Muscle of leg (tissue), 11 donors: ENCODE data around the gene RIOK2. TPM values are rescaled to one million over a fixed set of nuclear protein-coding genes. Genes with fewer than 3 reads are reported as not detected.
"Not testable (repeated sequence)": the region's sequence is repeated elsewhere in the genome, so short reads cannot be mapped to it uniquely, and the experiment has no call there.

Source experiments
- DNase-seq: peaks from one replicate; pipeline ENCODE4 v3.0.0; 2013
- H3K27ac ChIP-seq: one replicate; pipeline ENCODE4 v1.5.1; 2013; ENCODE audit warnings: mild to moderate bottlenecking, low read length, control low read depth
- H3K27me3 ChIP-seq: one replicate; pipeline ENCODE4 v1.6.1; 2013; ENCODE audit warnings: low read length; ENCODE audit not compliant: control insufficient read depth, insufficient read depth
- H3K36me3 ChIP-seq: one replicate; pipeline ENCODE4 v1.6.1; 2013; ENCODE audit warnings: low read length; ENCODE audit not compliant: control insufficient read depth, insufficient read depth
- H3K4me1 ChIP-seq: one replicate; pipeline ENCODE4 v1.6.1; 2013; ENCODE audit warnings: low read length; ENCODE audit not compliant: control insufficient read depth, insufficient read depth
- H3K4me3 ChIP-seq: one replicate; pipeline ENCODE4 v1.5.1; 2013; ENCODE audit warnings: low read length, control low read depth
- H3K9me3 ChIP-seq: replicated peaks from 2 replicates; pipeline ENCODE4 v1.6.1; 2013; ENCODE audit warnings: low read depth, low read length; ENCODE audit not compliant: control insufficient read depth
- WGBS: methylation state at CpG from one replicate; pipeline ENCODE4 v1.1.5; 2013; ENCODE audit warnings: missing lambda C conversion rate; ENCODE audit not compliant: insufficient coverage; 5-methylcytosine and 5-hydroxymethylcytosine counted together
- polyA plus RNA-seq, 8 donors: library from polyadenylated mRNA; unstranded; fragments of 120-200 nt; gene quantifications; one replicate each; pipeline versions ENCODE4 v1.2.1 to v1.2.3, GENCODE V29; 2013; ENCODE audit warnings: inconsistent platforms in 1 of 8, low replicate concordance in 1 of 8; ENCODE audit not compliant: insufficient read length in 8 of 8, insufficient read depth in 1 of 8
- total RNA-seq: library from RNA; stranded (reverse); fragments of 120-200 nt; gene quantifications from one replicate; pipeline ENCODE4 v1.2.4, GENCODE V29; 2013

The RIOK2 gene
- total and polyA plus RNA-seq, 9 donors = 25.6 to 40.0 (median 33.0) TPM

- H3K4me1 ChIP-seq = no peaks in the 10 kb centered on the region
- no peak for DNase-seq
- no peaks in the 10 kb centered on the region for H3K27me3 ChIP-seq
- no peak overlapping the region for H3K27ac ChIP-seq
- no peaks in the 10 kb centered on the region for H3K9me3 ChIP-seq
- H3K36me3 ChIP-seq = no peaks in the 10 kb centered on the region
- no peak overlapping the region for H3K4me3 ChIP-seq
- WGBS = no CpG with 5 or more reads among the region's 1 CpG
Observed at GRCh38 chr5:97150401-97150800, 32.6 kb downstream of the RIOK2 start.

GRCh38 chr5:97149709-97150108, 33.3 kb downstream of the RIOK2 start:
- Histone ChIP-seq H3K27ac (no peak overlapping the region), H3K36me3 (no peaks in the 10 kb centered on the region), H3K4me3 (no peak overlapping the region), H3K9me3 (no peaks in the 10 kb centered on the region), H3K27me3 (no peaks in the 10 kb centered on the region), H3K4me1 (no peaks in the 10 kb centered on the region)
- no peak for DNase-seq
- no CpG with 5 or more reads among the region's 2 CpGs for WGBS

- no peaks in the 10 kb centered on the region for H3K9me3 ChIP-seq
- H3K36me3 ChIP-seq = no peaks in the 10 kb centered on the region
- H3K4me3 ChIP-seq = no peak overlapping the region
- H3K27me3 ChIP-seq = no peaks in the 10 kb centered on the region
- H3K4me1 ChIP-seq = no peaks in the 10 kb centered on the region
- DNase-seq = peak; percentile 30
- no peak overlapping the region for H3K27ac ChIP-seq
- 31% methylated on average over 3 of the region's 3 CpGs for WGBS
Observed at GRCh38 chr5:97148288-97148687, 34.8 kb downstream of the RIOK2 start.

- peaks cover 7% of the 10 kb centered on the region for H3K4me1 ChIP-seq
- WGBS = no CpG with 5 or more reads among the region's 2 CpGs
- DNase-seq = no peak
- no peak overlapping the region for H3K4me3 ChIP-seq
- no peak overlapping the region for H3K27ac ChIP-seq
- H3K27me3 ChIP-seq = no peaks in the 10 kb centered on the region
- H3K36me3 ChIP-seq = no peaks in the 10 kb centered on the region
- H3K9me3 ChIP-seq = no peaks in the 10 kb centered on the region
Observed at GRCh38 chr5:97143704-97144103, 39.3 kb downstream of the RIOK2 start.

GRCh38 chr5:97142521-97143254, 40.4 kb downstream of the RIOK2 start, which contains the start of gene LIX1:
Gene LIX1, minus strand, starts transcription at chr5:97142611. Its CDS starts 35 bp downstream, at chr5:97142576.
- Histone ChIP-seq H3K4me3 (peak within 1 kb of the TSS; percentile 38), H3K27ac (peak within 1 kb of the TSS; percentile 56), H3K36me3 (no peaks in the 10 kb centered on the region), H3K27me3 (no peaks in the 10 kb centered on the region), H3K9me3 (no peaks in the 10 kb centered on the region), H3K4me1 (peaks cover 7% of the 10 kb centered on the region)
- WGBS = no CpG with 5 or more reads among the region's 6 CpGs
- DNase-seq = peak; percentile 74

- peaks cover 7% of the 10 kb centered on the region for H3K4me1 ChIP-seq
- H3K27me3 ChIP-seq = no peaks in the 10 kb centered on the region
- WGBS = no CpG with 5 or more reads among the region's 2 CpGs
- H3K9me3 ChIP-seq = no peaks in the 10 kb centered on the region
- peak overlapping the region; percentile 33 for H3K27ac ChIP-seq
- no peaks in the 10 kb centered on the region for H3K36me3 ChIP-seq
- H3K4me3 ChIP-seq = peak overlapping the region; percentile 38
- DNase-seq = no peak
Observed at GRCh38 chr5:97141539-97141938, 41.5 kb downstream of the RIOK2 start.

- Histone ChIP-seq H3K4me1 (peaks cover 10% of the 10 kb centered on the region), H3K27me3 (no peaks in the 10 kb centered on the region), H3K36me3 (no peaks in the 10 kb centered on the region), H3K4me3 (peak overlapping the region; percentile 38), H3K9me3 (no peaks in the 10 kb centered on the region), H3K27ac (peak overlapping the region; percentile 33)
- no CpG with 5 or more reads among the region's 4 CpGs for WGBS
- DNase-seq = no peak
Observed at GRCh38 chr5:97141031-97141430, 42.0 kb downstream of the RIOK2 start.

GRCh38 chr5:97140250-97140649, 42.8 kb downstream of the RIOK2 start:
- WGBS = no CpG with 5 or more reads among the region's 1 CpG
- H3K27me3 ChIP-seq, H3K36me3 ChIP-seq, H3K9me3 ChIP-seq, H3K27ac ChIP-seq: not testable (repeated sequence)
- Histone ChIP-seq H3K4me3 (peak overlapping the region; percentile 9), H3K4me1 (peaks cover 12% of the 10 kb centered on the region)
- DNase-seq = peak; percentile 41

- Histone ChIP-seq H3K4me3 (no peak overlapping the region), H3K9me3 (no peaks in the 10 kb centered on the region), H3K4me1 (peaks cover 13% of the 10 kb centered on the region), H3K27ac (peak overlapping the region; percentile 79), H3K27me3 (no peaks in the 10 kb centered on the region), H3K36me3 (no peaks in the 10 kb centered on the region)
- WGBS = no CpG with 5 or more reads among the region's 4 CpGs
- DNase-seq = peak; percentile 77
Observed at GRCh38 chr5:97136475-97136874, 46.6 kb downstream of the RIOK2 start.

- Histone ChIP-seq H3K4me3 (no peak overlapping the region), H3K9me3 (no peaks in the 10 kb centered on the region), H3K27ac (peak overlapping the region; percentile 79), H3K36me3 (no peaks in the 10 kb centered on the region), H3K27me3 (no peaks in the 10 kb centered on the region), H3K4me1 (peaks cover 13% of the 10 kb centered on the region)
- DNase-seq = no peak
- 93% methylated on average over 2 of the region's 4 CpGs for WGBS
Observed at GRCh38 chr5:97135868-97136267, 47.2 kb downstream of the RIOK2 start.
